A549 treated with AZD2906 at 1 μM for 4 hours (cell line): ENCODE data around the gene ALDOC. TPM values are rescaled to one million over a fixed set of nuclear protein-coding genes. Genes with fewer than 3 reads are reported as not detected.

Experiments
- total RNA-seq: library from RNA; stranded (reverse); fragments of 200-300 nt; extraction: Qiagen RNA extraction; gene quantifications from 5 replicates; pipeline ENCODE4 v1.2.3, GENCODE V29; 2022

The ALDOC gene
- total RNA-seq: 1.3 to 2.4 TPM (median 2.0 TPM) in 5 replicates

DNA sequence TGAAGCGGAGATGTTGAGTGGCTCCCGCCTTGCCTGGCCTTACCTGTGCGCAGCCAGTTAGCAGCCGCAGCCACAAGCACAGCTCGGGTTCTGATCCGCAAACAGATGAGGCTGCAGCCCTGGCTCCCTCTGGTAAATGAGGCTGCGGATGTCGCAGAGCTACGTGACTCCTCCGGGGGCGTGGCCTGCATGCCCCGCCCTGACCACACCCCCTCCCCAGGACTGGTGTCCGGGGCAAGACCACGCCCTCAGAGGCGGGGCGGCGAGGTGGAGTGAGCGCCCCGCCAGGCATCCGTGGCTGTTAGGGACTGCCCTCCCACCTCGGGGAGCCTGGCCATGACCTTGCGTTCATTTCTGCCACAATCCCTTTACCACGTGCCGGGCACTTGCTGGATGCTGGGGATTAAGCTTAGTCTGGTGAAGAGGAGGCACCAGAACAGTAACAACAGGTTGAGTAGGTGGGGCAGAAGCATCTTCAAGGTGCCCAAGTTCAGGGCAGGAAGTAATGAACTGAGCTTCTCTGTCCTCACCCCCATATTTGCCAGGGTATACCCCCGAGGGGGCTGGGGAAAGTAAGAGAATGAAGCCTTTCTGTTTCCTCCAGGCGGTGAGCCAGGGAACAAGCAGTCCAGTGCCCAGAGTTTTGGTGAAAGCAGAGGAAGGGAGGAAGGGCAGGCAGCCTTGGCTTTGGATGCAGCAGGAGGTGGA, at the start of gene ALDOC:
Gene ALDOC, minus strand, starts transcription at position 138 of the 708 bp plus-strand sequence. CDS start 1,363 bp downstream, outside the sequence.

GRCh38 chr17:28613931-28614381, 37.3 kb upstream of the ALDOC start, which contains the start of gene RSKR:
Gene RSKR (minus strand): TSS chr17:28614185. CDS start chr17:28614161, 24 bp downstream.

DNA sequence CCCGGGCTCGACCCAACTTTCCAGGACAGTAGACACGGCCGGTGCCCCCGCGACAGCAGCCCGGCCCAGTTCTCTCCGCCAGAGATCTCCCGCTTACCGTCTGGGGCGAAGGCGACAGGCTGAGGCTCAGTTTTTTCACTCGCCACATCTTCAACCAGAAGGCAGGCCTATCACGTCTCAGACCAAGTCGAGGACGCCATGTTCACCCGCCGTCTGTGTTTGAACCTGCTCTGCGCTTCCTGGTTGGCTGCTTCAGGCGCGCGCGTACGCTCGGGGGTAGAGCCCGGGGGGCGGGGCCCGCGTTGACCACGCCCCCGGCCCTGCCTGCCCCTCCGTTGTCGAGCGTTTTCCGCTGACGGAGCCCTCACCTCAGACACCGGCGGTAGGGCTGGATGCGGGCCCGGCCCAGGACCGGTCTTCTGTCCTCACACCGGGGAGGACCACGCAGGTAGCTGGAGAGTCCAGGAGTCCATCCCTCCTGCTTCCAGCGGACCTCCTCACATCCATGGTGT, 22.2 kb upstream of the ALDOC start, which contains the start of gene SPAG5:
Gene SPAG5, minus strand, starts transcription at position 227 of the 512 bp plus-strand sequence. Its CDS starts 79 bp downstream, at position 148.

DNA sequence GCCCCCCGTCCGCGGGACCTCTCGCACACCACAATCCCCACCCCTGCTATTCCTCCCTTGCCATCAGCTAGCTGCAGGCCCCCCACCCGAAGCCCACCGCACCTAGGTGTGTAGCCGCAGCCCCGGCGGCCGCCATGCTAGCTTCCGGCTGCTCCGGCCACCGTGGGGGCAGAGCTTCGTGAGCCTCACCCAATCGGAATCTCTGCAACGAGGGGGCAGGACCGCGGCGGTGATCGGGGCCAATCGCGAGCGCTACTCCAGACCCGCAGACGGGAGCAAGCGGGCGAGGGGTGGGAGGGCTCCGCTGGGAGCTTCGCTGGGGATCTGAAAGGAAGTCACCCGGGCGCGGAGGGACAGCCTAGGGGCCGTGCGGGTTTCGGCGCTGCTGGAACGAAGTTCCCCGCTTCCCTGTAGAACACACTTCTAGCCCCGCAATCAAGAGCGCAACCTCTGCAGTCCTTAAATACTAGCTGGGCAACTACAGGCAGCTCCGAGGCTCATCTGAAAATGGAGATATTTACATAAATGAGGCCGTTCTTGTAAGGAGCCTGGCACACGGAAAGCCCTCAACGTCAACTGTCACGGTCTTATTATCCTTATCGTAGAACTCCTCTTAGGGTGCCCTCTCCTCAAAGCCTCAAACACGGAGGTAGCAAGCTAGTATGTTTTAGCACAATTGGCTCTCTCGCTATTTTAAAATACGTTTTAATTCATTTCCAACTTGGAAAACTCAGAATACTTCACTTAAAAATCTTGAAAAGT, 5.2 kb downstream of the ALDOC start, which contains the start of gene PIGS:
Gene PIGS, minus strand, starts transcription at position 164 of the 762 bp plus-strand sequence. Its CDS starts 28 bp downstream, at position 136.

DNA sequence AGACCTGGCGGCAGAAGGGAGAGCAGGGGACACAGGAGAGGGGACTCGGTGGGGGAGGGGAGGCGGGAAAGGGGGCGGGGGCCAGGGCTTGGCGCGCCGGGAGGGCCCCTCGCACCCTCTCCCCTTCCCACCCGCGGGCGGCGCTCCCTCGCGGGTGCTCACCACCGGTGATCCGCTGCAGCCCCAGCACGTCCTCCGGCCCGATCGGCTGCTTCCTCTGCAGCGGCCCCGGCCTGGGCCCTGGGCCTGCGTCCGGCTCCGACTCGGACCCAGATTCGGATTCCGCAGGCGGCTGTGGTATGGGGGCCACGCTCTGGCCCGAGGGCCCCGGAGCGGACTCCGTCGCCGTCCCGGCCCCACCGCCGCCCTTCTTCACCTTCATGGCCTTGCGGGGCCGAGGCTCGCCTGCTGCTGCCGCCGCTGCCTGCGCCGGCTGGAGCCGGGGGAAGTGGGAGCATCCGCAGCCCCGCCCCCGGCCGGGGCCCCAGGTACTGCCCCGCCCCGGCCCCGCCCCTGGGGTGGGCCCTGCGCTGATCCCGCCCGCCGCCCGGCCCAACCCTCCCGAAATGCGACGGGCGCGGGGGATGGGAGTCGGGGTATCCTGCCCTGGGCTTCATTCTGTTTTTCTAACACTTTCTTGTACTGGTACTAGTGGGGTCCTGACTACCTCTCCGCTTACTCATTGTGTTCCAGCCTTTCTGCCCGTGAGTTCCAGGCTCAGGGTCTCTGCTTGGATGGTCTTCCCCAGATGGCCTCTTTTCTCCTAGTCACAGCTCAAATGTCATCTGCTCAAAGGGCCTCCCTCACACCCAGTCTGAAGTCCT, 24.3 kb downstream of the ALDOC start, which contains the start of gene UNC119:
Gene UNC119, minus strand, starts transcription at position 449 of the 824 bp plus-strand sequence. Its CDS starts 67 bp downstream, at position 382.

Other genes with a start within 250 kb of the ALDOC start
- 45.8 to 57.5 TPM (median 52.2 TPM) in 5 replicates for gene IFT20, start 241.4 kb downstream of the ALDOC start, total RNA-seq
- gene TNFAIP1, start 241.1 kb downstream of the ALDOC start, total RNA-seq: 41.0 to 50.2 TPM (median 46.4 TPM) in 5 replicates
- gene POLDIP2, start 219.4 kb downstream of the ALDOC start, total RNA-seq: 146 to 166 TPM (median 164 TPM) in 5 replicates
- not detected in 5 replicates for gene SEBOX, start 211.7 kb downstream of the ALDOC start, total RNA-seq
- gene VTN, start 206.6 kb downstream of the ALDOC start, total RNA-seq: 16.3 to 24.7 TPM (median 20.7 TPM) in 5 replicates
- gene SARM1, start 205.2 kb downstream of the ALDOC start, total RNA-seq: 4.4 to 6.2 TPM (median 5.6 TPM) in 5 replicates
- 15.0 to 19.0 TPM (median 17.1 TPM) in 5 replicates for gene SLC46A1, start 170.7 kb downstream of the ALDOC start, total RNA-seq
- gene SLC13A2, start 103.3 kb downstream of the ALDOC start, total RNA-seq: 0.05 to 0.21 TPM (median 0.10 TPM) in 5 replicates
- gene FOXN1, start 70.5 kb downstream of the ALDOC start, total RNA-seq: 0.02 to 0.07 TPM (median 0.03 TPM) in 3 of 5 replicates, not detected in the others
- 22.8 to 31.0 TPM (median 29.7 TPM) in 5 replicates for gene UNC119, start 24.3 kb downstream of the ALDOC start, total RNA-seq
- 56.2 to 63.4 TPM (median 58.3 TPM) in 5 replicates for gene PIGS, start 5.4 kb downstream of the ALDOC start, total RNA-seq
- gene SPAG5, start 22.1 kb upstream of the ALDOC start, total RNA-seq: 62.3 to 70.8 TPM (median 69.3 TPM) in 5 replicates
- 2.7 to 3.6 TPM (median 2.9 TPM) in 5 replicates for gene RSKR, start 37.3 kb upstream of the ALDOC start, total RNA-seq
- 47.0 to 74.8 TPM (median 53.1 TPM) in 5 replicates for gene BLTP2, start 68.3 kb upstream of the ALDOC start, total RNA-seq
- 78.3 to 83.2 TPM (median 82.4 TPM) in 5 replicates for gene SDF2, start 85.0 kb upstream of the ALDOC start, total RNA-seq
- 63.8 to 70.4 TPM (median 69.6 TPM) in 5 replicates for gene SUPT6H, start 85.3 kb upstream of the ALDOC start, total RNA-seq
- gene PROCA1, start 135.0 kb upstream of the ALDOC start, total RNA-seq: 1.00 to 1.4 TPM (median 1.3 TPM) in 5 replicates
- 208 to 235 TPM (median 232 TPM) in 5 replicates for gene RAB34, start 141.0 kb upstream of the ALDOC start, total RNA-seq
- 1,734 to 2,333 TPM (median 2,200 TPM) in 5 replicates for gene RPL23A, start 143.1 kb upstream of the ALDOC start, total RNA-seq
- gene TLCD1, start 149.3 kb upstream of the ALDOC start, total RNA-seq: 28.7 to 45.6 TPM (median 42.9 TPM) in 5 replicates
- 3.4 to 4.6 TPM (median 4.0 TPM) in 5 replicates for gene NEK8, start 151.9 kb upstream of the ALDOC start, total RNA-seq
- gene TRAF4, start 167.1 kb upstream of the ALDOC start, total RNA-seq: 59.0 to 80.7 TPM (median 75.0 TPM) in 5 replicates